DOHH2 (cell line): Measurements from ENCODE around the gene CGB2.

Experiments used
- H3F3A ChIP-seq: fragments of 200-600 bp; sonication (generic), shearing (Covaris generic); 2 replicates; pipeline ENCODE4 v1.6.0; 2016; ENCODE audit warnings: antibody characterized with exemption, mild to moderate bottlenecking; ENCODE audit not compliant: control insufficient read depth, insufficient read depth
- H3K27ac ChIP-seq: fragments of 200-600 bp; sonication (generic); 2 replicates; pipeline ENCODE4 v1.5.1; 2014; ENCODE audit warnings: low read depth, mild to moderate bottlenecking, low read length, moderate library complexity
- H3K27me3 ChIP-seq: fragments of 200-600 bp; sonication (generic); 2 replicates; pipeline ENCODE4 v1.6.1; 2014; ENCODE audit warnings: mild to moderate bottlenecking, low read length, mixed read lengths; ENCODE audit not compliant: control insufficient read depth
- H3K36me3 ChIP-seq: fragments of 200-600 bp; sonication (generic); 2 replicates; pipeline ENCODE4 v1.6.1; 2014; ENCODE audit warnings: mild to moderate bottlenecking, low read length, moderate library complexity, mixed read lengths; ENCODE audit not compliant: control insufficient read depth
- H3K4me1 ChIP-seq: fragments of 200-600 bp; sonication (generic); 2 replicates; pipeline ENCODE4 v1.6.1; 2014; ENCODE audit warnings: mild to moderate bottlenecking, low read length, mixed read lengths; ENCODE audit not compliant: control insufficient read depth
- H3K4me2 ChIP-seq: fragments of 200-600 bp; sonication (generic); 2 replicates; pipeline ENCODE4 v1.6.0; 2014; ENCODE audit warnings: mild to moderate bottlenecking, low read length, moderate library complexity
- H3K4me3 ChIP-seq: fragments of 200-600 bp; sonication (generic); 2 replicates; pipeline ENCODE4 v1.5.1; 2014; ENCODE audit warnings: mild to moderate bottlenecking, low read length, mixed read lengths
- H3K79me2 ChIP-seq: fragments of 200-600 bp; sonication (generic); 2 replicates; pipeline ENCODE4 v1.6.1; 2014; ENCODE audit warnings: mild to moderate bottlenecking, low read length, mixed read lengths; ENCODE audit not compliant: control insufficient read depth
- H3K9me2 ChIP-seq: fragments of 200-600 bp; sonication (generic); replicated peaks from 2 replicates; pipeline ENCODE4 v1.6.1; 2014; ENCODE audit warnings: mild to moderate bottlenecking, low read length, mixed read lengths; ENCODE audit not compliant: control insufficient read depth
- H3K9me3 ChIP-seq: fragments of 200-600 bp; sonication (generic); 2 replicates; pipeline ENCODE4 v1.6.1; 2014; ENCODE audit warnings: antibody characterized with exemption, low read length, mixed read lengths; ENCODE audit not compliant: control insufficient read depth, insufficient read depth
- H4K20me1 ChIP-seq: fragments of 200-600 bp; sonication (generic); 2 replicates; pipeline ENCODE4 v1.6.0; 2014; ENCODE audit warnings: low read depth, mild to moderate bottlenecking, antibody characterized with exemption, low read length, moderate library complexity; ENCODE audit not compliant: control insufficient read depth, insufficient read depth
- EZH2phosphoT487 ChIP-seq: fragments of 200-600 bp; sonication (generic); IDR thresholded peaks from 2 replicates; pipeline ENCODE4 v1.6.1; 2017; ENCODE audit warnings: borderline replicate concordance, mild to moderate bottlenecking, antibody characterized with exemption, low read length, moderate library complexity, mixed read lengths
- TF ChIP-seq, protein P1 (sequence below): fragments of 200-600 bp; sonication (generic); IDR thresholded peaks from one replicate; pipeline ENCODE4 v1.5.1; 2014; ENCODE audit warnings: antibody characterized with exemption, mild to moderate bottlenecking, low read depth, low read length; ENCODE audit not compliant: poor library complexity, severe bottlenecking

Gene CGB2

DNA sequence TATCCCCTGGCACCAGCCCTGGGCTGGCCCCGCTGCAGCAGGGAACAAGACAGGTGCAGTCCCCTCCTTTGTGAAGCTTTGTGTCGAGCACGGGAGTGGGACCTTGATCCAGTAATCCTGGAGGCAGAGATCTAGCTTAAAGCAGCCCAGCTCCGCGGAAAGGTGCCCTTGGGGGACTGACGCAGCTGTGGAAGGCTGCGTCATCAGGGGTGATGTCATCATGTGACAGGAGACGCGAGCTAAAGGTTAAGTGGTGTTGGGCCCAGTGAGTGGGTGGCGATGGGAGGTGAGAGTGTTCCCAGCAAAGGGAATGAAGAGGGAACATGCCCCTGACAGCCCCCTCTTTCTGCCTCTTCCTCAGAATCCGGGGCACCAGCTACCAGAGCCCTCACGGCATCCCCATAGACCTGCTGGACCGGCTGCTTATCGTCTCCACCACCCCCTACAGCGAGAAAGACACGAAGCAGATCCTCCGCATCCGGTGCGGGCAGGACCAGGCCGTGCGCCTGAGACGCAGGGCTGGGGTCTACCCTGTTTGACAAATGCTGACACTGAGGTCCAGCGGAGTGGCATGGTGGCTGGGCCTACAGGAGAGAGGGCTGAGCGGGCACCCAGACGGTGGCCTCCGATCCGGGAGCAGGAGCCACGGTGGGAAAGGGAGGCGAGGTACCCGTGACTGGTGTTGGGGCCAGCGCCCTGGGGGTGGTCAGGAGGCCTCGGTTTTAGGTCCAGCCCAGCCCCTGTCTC lies 17.4 kb upstream of the CGB2 start:
- peaks cover 22% of the 10 kb centered on the region for H3K4me1 ChIP-seq
- TF ChIP-seq, protein P1, sequence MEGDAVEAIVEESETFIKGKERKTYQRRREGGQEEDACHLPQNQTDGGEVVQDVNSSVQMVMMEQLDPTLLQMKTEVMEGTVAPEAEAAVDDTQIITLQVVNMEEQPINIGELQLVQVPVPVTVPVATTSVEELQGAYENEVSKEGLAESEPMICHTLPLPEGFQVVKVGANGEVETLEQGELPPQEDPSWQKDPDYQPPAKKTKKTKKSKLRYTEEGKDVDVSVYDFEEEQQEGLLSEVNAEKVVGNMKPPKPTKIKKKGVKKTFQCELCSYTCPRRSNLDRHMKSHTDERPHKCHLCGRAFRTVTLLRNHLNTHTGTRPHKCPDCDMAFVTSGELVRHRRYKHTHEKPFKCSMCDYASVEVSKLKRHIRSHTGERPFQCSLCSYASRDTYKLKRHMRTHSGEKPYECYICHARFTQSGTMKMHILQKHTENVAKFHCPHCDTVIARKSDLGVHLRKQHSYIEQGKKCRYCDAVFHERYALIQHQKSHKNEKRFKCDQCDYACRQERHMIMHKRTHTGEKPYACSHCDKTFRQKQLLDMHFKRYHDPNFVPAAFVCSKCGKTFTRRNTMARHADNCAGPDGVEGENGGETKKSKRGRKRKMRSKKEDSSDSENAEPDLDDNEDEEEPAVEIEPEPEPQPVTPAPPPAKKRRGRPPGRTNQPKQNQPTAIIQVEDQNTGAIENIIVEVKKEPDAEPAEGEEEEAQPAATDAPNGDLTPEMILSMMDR, result no peak
- TF ChIP-seq EZH2phosphoT487, result no peak
- H3K36me3 ChIP-seq, result peaks cover 61% of the 10 kb centered on the region
- no peak overlapping the region for H3K4me3 ChIP-seq
- no peak overlapping the region for H3K27ac ChIP-seq
- no peaks in the 10 kb centered on the region; the same call in 1 of the 2 replicates for H4K20me1 ChIP-seq
- peaks cover 14% of the 10 kb centered on the region for H3K27me3 ChIP-seq
- H3K9me2 ChIP-seq, result no peaks in the 10 kb centered on the region
- 0 out of 2 replicates have a peak, but pooled peaks cover 3% of the 10 kb centered on the region for H3F3A ChIP-seq
- no peaks in the 10 kb centered on the region for H3K9me3 ChIP-seq
- no peaks in the 10 kb centered on the region for H3K79me2 ChIP-seq
- no peak overlapping the region for H3K4me2 ChIP-seq

DNA sequence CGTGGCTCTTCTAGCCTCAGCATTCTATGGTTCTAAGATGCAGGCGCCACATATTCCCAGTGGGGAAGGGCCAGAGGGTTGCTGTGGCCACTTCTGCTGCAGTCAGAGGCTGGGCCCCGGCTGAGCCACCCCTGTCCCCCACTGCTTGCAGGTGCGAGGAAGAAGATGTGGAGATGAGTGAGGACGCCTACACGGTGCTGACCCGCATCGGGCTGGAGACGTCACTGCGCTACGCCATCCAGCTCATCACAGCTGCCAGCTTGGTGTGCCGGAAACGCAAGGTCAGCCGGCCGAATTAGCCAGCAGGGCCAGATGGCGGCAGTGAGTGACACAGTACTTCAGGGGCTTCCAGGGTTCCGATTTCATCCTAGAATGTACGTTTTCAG lies 16.8 kb upstream of the CGB2 start:
- Histone ChIP-seq H3K27ac (no peak overlapping the region), H3K27me3 (peaks cover 14% of the 10 kb centered on the region), H3K4me1 (peaks cover 28% of the 10 kb centered on the region), H3K4me2 (no peak overlapping the region), H3K36me3 (peaks cover 55% of the 10 kb centered on the region), H3K9me2 (no peaks in the 10 kb centered on the region), H3F3A (0 out of 2 replicates have a peak, but pooled peaks cover 3% of the 10 kb centered on the region), H3K9me3 (no peaks in the 10 kb centered on the region), H4K20me1 (no peaks in the 10 kb centered on the region; the same call in 1 of the 2 replicates), H3K79me2 (no peaks in the 10 kb centered on the region), H3K4me3 (no peak overlapping the region)
- TF ChIP-seq EZH2phosphoT487, result no peak
- TF ChIP-seq, protein P1, result no peak

DNA sequence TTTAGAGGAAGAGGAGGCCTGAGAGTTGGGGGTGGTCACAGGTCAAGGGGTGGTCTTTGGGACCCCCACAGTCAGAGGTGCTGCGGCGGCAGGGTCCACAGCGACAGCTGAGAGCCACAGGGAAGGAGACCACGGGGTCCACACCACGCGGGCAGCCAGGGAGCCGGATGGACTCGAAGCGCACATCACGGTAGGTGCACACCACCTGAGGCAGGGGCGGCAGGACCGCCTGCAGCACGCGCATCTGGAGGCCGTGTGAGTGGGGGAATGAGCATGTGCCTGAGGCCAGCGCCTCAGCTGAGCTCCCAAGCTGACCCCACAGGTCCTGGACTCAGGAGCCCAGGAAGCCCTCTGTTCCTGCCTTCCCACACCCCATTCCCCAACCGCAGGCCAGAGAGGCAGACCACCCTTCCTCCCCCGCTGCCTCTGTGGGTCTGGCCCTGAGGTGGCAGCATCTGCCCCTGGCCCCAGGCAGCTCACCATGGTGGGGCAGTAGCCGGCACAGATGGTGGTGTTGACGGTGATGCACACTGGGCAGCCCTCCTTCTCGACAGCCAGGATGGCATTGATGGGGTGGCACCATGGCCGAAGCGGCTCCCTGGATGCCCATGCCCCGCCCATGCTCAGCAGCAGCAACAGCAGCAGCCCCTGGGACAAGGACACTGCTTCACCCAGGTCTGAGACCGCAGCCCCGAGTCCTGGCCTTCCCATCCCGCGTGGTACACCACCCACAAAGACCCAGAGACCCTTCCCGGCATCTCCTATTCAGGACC lies 15.4 kb upstream of the CGB2 start:
- Histone ChIP-seq H3K9me3 (no peaks in the 10 kb centered on the region), H4K20me1 (no peaks in the 10 kb centered on the region; the same call in 1 of the 2 replicates), H3F3A (peaks cover 6% of the 10 kb centered on the region; the same call in 1 of the 2 replicates), H3K9me2 (no peaks in the 10 kb centered on the region), H3K79me2 (no peaks in the 10 kb centered on the region), H3K27me3 (peaks cover 14% of the 10 kb centered on the region), H3K4me3 (no peak overlapping the region), H3K36me3 (peaks cover 42% of the 10 kb centered on the region), H3K4me1 (peaks cover 41% of the 10 kb centered on the region), H3K27ac (no peak overlapping the region), H3K4me2 (no peak overlapping the region)
- TF ChIP-seq, protein P1, result no peak
- TF ChIP-seq EZH2phosphoT487, result no peak
